Ishikawa (cell line): Measurements from ENCODE around the gene AKR7A3.

Source experiments
- MAX ChIP-seq: IDR thresholded peaks from 2 replicates; pipeline ENCODE4 v1.6.1; 2012
- NFIC ChIP-seq: IDR thresholded peaks from 2 replicates; pipeline ENCODE4 v1.6.1; 2012
- REST ChIP-seq: IDR thresholded peaks from 2 replicates; pipeline ENCODE4 v1.6.1; 2012; ENCODE audit warnings: low read depth, mild to moderate bottlenecking
- TAF1 ChIP-seq: IDR thresholded peaks from 2 replicates; pipeline ENCODE4 v1.6.1; 2012; ENCODE audit warnings: low read depth, mild to moderate bottlenecking

GRCh38 chr1:19311503-19311930, 22.9 kb upstream of the AKR7A3 start:
- TF ChIP-seq MAX (no peak), REST (no peak), NFIC (no peak), TAF1 (no peak)
